Astrocyte (in vitro differentiated cells and primary cell): ENCODE measurements around the gene TMEM271. TPM values are rescaled to one million over a fixed set of nuclear protein-coding genes. Genes with fewer than 3 reads are reported as not detected.

Source experiments
- DNase-seq: peaks from one replicate; pipeline ENCODE4 v3.0.0-alpha.2; 2010; ENCODE audit warnings: low read depth
- FAIRE-seq: peaks from 2 replicates; lab custom pipeline; 2011; peaks lifted over from hg19 to GRCh38; lab: Jason Lieb, UNC
- H2AFZ ChIP-seq: 2 replicates; pipeline ENCODE4 v1.6.0; 2012; ENCODE audit warnings: low read depth, low read length, inconsistent platforms
- H3K27ac ChIP-seq: 2 replicates; pipeline ENCODE4 v1.5.1; 2011; ENCODE audit warnings: low read depth, low read length, inconsistent platforms
- H3K27me3 ChIP-seq: 2 replicates; pipeline ENCODE4 v1.6.0; 2011; ENCODE audit warnings: low read length, inconsistent platforms; ENCODE audit not compliant: insufficient read depth
- H3K36me3 ChIP-seq: 2 replicates; pipeline ENCODE4 v1.5.1; 2011; ENCODE audit warnings: low read length, inconsistent platforms; ENCODE audit not compliant: insufficient read depth
- H3K4me1 ChIP-seq: 2 replicates; pipeline ENCODE4 v1.5.1; 2011; ENCODE audit warnings: low read length, inconsistent platforms; ENCODE audit not compliant: insufficient read depth
- H3K4me2 ChIP-seq: 2 replicates; pipeline ENCODE4 v1.6.0; 2012; ENCODE audit warnings: low read length, inconsistent platforms
- H3K4me3 ChIP-seq: 2 replicates; pipeline ENCODE4 v1.5.1; 2011; ENCODE audit warnings: low read depth, mild to moderate bottlenecking, low read length, inconsistent platforms; ENCODE audit not compliant: insufficient read depth
- H3K79me2 ChIP-seq: 2 replicates; pipeline ENCODE4 v1.6.0; 2012; ENCODE audit warnings: mild to moderate bottlenecking, low read length, inconsistent platforms; ENCODE audit not compliant: insufficient read depth
- H3K9ac ChIP-seq: 2 replicates; pipeline ENCODE4 v1.6.0; 2012; ENCODE audit warnings: mild to moderate bottlenecking, low read length, inconsistent platforms
- H3K9me3 ChIP-seq: 2 replicates; pipeline ENCODE4 v1.5.1; 2012; ENCODE audit warnings: low read depth, mild to moderate bottlenecking, low read length, inconsistent platforms; ENCODE audit not compliant: insufficient read depth
- H4K20me1 ChIP-seq: 2 replicates; pipeline ENCODE4 v1.6.0; 2012; ENCODE audit warnings: low read length, inconsistent platforms; ENCODE audit not compliant: insufficient read depth
- H3K27ac Mint-ChIP-seq: one replicate; pipeline ENCODE4 v1.8.0; 2021; ENCODE audit warnings: mild to moderate bottlenecking, mixed read lengths; ENCODE audit not compliant: unreplicated experiment
- H3K27me3 Mint-ChIP-seq: one replicate; pipeline ENCODE4 v1.8.0; 2021; ENCODE audit warnings: low read depth, mixed read lengths; ENCODE audit not compliant: unreplicated experiment
- H3K36me3 Mint-ChIP-seq: one replicate; pipeline ENCODE4 v1.8.0; 2021; ENCODE audit warnings: low read depth, mixed read lengths; ENCODE audit not compliant: unreplicated experiment
- H3K4me1 Mint-ChIP-seq: one replicate; pipeline ENCODE4 v1.8.0; 2021; ENCODE audit warnings: low read depth, mixed read lengths; ENCODE audit not compliant: unreplicated experiment
- H3K4me3 Mint-ChIP-seq: one replicate; pipeline ENCODE4 v1.8.0; 2021; ENCODE audit warnings: mild to moderate bottlenecking, moderate library complexity, mixed read lengths; ENCODE audit not compliant: unreplicated experiment
- H3K9me3 Mint-ChIP-seq: one replicate; pipeline ENCODE4 v1.8.0; 2021; ENCODE audit warnings: mild to moderate bottlenecking, mixed read lengths; ENCODE audit not compliant: unreplicated experiment
- CTCF ChIP-seq: IDR thresholded peaks from 2 replicates; pipeline ENCODE4 v1.5.1; 2011; ENCODE audit warnings: low read depth, mild to moderate bottlenecking, inconsistent platforms, low read length, moderate library complexity; ENCODE audit not compliant: insufficient read depth
- EZH2 ChIP-seq: IDR thresholded peaks from 2 replicates; pipeline ENCODE4 v1.6.1; 2012; ENCODE audit warnings: mild to moderate bottlenecking, low read length, inconsistent platforms; ENCODE audit not compliant: insufficient read depth
- total RNA-seq: library from RNA; stranded (reverse); gene quantifications from 2 replicates; pipeline ENCODE4 v1.2.1, GENCODE V29; 2021

Gene TMEM271
- total RNA-seq, 1 donor from 2014 or later = 4.4 TPM

GRCh38 chr4:589219-589963 is 13.3 kb upstream of the TMEM271 start:
- Histone ChIP-seq H3K4me1 (no peaks in the 10 kb centered on the region), H3K9ac (no peak overlapping the region), H2AFZ (no peak overlapping the region), H3K27me3 (no peaks in the 10 kb centered on the region), H3K4me2 (no peak overlapping the region), H4K20me1 (no peaks in the 10 kb centered on the region), H3K4me3 (no peak overlapping the region), H3K9me3 (no peaks in the 10 kb centered on the region), H3K36me3 (no peaks in the 10 kb centered on the region), H3K79me2 (no peaks in the 10 kb centered on the region), H3K27ac (no peak overlapping the region)
- H3K9me3 Mint-ChIP-seq = peaks cover 10% of the 10 kb centered on the region
- no peak overlapping the region for H3K27ac Mint-ChIP-seq
- DNase-seq (no peak), FAIRE-seq (no peak)
- no peak overlapping the region for H3K4me3 Mint-ChIP-seq
- no peak for TF ChIP-seq EZH2
- peaks cover 2% of the 10 kb centered on the region for H3K4me1 Mint-ChIP-seq
- peaks cover 6% of the 10 kb centered on the region for H3K36me3 Mint-ChIP-seq
- peaks cover 27% of the 10 kb centered on the region for H3K27me3 Mint-ChIP-seq

- Histone ChIP-seq H3K4me2 (no peak overlapping the region), H3K9ac (no peak overlapping the region), H3K9me3 (no peaks in the 10 kb centered on the region), H3K36me3 (no peaks in the 10 kb centered on the region), H3K27ac (no peak overlapping the region), H3K4me1 (no peaks in the 10 kb centered on the region), H3K4me3 (no peak overlapping the region), H3K27me3 (no peaks in the 10 kb centered on the region), H4K20me1 (no peaks in the 10 kb centered on the region), H2AFZ (no peak overlapping the region), H3K79me2 (no peaks in the 10 kb centered on the region)
- Mint-ChIP-seq H3K9me3 (peaks cover 12% of the 10 kb centered on the region), H3K36me3 (peaks cover 6% of the 10 kb centered on the region), H3K4me1 (peaks cover 2% of the 10 kb centered on the region), H3K27me3 (peaks cover 23% of the 10 kb centered on the region), H3K27ac (no peak overlapping the region), H3K4me3 (no peak overlapping the region)
- TF ChIP-seq EZH2 (no peak), CTCF (no peak)
- DNase-seq (no peak), FAIRE-seq (no peak)
These were observed 12.3 kb upstream of the TMEM271 start for GRCh38 chr4:588351-588849.

GRCh38 chr4:587671-588350 is 11.7 kb upstream of the TMEM271 start:
- DNase-seq (no peak), FAIRE-seq (no peak)
- Mint-ChIP-seq H3K27me3 (peaks cover 17% of the 10 kb centered on the region), H3K27ac (no peak overlapping the region), H3K9me3 (peaks cover 9% of the 10 kb centered on the region), H3K4me3 (no peak overlapping the region), H3K4me1 (peaks cover 2% of the 10 kb centered on the region), H3K36me3 (peaks cover 6% of the 10 kb centered on the region)
- Histone ChIP-seq H3K9me3 (no peaks in the 10 kb centered on the region), H3K36me3 (no peaks in the 10 kb centered on the region), H3K4me2 (no peak overlapping the region), H4K20me1 (no peaks in the 10 kb centered on the region), H2AFZ (no peak overlapping the region), H3K27ac (no peak overlapping the region), H3K4me1 (no peaks in the 10 kb centered on the region), H3K79me2 (no peaks in the 10 kb centered on the region), H3K27me3 (no peaks in the 10 kb centered on the region), H3K4me3 (no peak overlapping the region), H3K9ac (no peak overlapping the region)
- TF ChIP-seq EZH2 = no peak
- TF ChIP-seq CTCF = no peak
